ENCODE data around the gene WASL.
"Not testable (repeated sequence)": the region's sequence is repeated elsewhere in the genome, so short reads cannot be mapped to it uniquely, and the experiment has no call there.

The WASL gene

DNA sequence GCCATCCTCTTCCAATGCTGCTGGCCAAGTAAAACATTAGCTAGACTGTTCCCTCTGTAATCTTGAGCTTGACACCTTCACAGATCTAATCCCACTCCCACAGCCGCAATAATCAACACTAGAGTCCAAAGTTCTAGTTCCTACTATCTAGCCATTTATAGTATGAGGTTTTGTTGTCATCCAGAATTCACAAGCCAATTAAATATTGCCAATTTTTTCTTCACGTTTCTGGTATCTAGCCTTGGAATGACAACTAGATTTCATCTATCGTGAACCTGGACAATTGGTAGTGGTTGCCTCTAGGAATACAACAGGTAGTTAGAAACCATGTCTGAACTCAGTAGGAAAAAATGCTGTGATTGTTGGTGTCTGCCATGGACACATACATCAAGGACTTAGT lies 10.4 kb downstream of the WASL start:
- H3K4me3 ChIP-seq (ENCODE audit: low read length): no peak overlapping the region
- TF ChIP-seq, protein P1, sequence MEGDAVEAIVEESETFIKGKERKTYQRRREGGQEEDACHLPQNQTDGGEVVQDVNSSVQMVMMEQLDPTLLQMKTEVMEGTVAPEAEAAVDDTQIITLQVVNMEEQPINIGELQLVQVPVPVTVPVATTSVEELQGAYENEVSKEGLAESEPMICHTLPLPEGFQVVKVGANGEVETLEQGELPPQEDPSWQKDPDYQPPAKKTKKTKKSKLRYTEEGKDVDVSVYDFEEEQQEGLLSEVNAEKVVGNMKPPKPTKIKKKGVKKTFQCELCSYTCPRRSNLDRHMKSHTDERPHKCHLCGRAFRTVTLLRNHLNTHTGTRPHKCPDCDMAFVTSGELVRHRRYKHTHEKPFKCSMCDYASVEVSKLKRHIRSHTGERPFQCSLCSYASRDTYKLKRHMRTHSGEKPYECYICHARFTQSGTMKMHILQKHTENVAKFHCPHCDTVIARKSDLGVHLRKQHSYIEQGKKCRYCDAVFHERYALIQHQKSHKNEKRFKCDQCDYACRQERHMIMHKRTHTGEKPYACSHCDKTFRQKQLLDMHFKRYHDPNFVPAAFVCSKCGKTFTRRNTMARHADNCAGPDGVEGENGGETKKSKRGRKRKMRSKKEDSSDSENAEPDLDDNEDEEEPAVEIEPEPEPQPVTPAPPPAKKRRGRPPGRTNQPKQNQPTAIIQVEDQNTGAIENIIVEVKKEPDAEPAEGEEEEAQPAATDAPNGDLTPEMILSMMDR (conservative IDR thresholded peaks at IDR 0.05; ENCODE audit: low read depth, low read length): no peak
- DNase-seq (ENCODE audit: low read depth): no peak

DNA sequence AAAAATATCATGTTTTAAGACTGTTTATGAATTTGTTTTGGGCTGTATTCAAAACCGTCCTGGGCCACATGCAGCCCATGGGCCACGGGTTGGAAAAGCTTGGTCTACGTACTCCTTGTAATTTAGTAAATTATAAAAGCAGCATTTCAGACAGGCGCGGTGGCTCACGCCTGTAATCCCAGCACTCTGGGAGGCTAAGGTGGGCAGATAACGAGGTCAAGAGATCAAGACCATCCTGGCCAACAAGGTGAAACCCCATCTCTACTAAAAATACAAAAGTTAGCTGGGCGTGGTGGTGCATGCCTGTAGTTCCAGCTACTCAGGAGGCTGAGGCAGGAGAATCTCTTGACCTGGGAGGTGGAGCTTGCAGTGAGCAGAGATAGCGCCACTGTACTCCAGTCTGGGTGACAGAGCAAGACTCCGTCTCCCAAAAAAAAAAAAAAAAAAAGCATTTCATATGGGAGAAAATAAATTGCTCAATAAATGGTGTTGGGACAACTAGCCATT lies 11.6 kb downstream of the WASL start:
- DNase-seq (ENCODE audit: low read depth): not testable (repeated sequence)

DNA sequence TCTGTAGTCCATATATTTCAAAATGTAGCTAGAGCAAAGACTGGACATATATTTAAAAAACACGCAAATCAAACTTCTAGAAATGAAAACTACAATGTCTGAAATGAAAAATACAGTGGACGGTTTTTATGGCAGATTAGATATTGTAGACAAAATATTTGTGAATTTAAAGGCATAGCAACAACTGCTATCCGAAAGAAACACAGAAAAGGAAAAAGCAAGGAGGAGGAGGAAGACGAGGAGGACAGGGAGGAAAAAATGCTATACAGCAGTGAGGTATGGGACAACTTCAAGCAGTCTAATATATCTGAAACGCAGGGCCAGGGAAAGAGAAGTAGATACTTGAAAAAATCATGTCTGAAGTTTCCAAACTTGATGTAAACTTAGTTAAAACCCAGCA lies 13.3 kb downstream of the WASL start:
- TF ChIP-seq, protein P1 (conservative IDR thresholded peaks at IDR 0.05; ENCODE audit: low read depth, low read length): no peak
- DNase-seq (ENCODE audit: low read depth): no peak
- no peak overlapping the region for H3K4me3 ChIP-seq (ENCODE audit: low read length)

More for the DNA sequence above, 11.6 kb downstream of the WASL start:
- H3K4me3 ChIP-seq (ENCODE audit: low read length): not testable (repeated sequence)

DNA sequence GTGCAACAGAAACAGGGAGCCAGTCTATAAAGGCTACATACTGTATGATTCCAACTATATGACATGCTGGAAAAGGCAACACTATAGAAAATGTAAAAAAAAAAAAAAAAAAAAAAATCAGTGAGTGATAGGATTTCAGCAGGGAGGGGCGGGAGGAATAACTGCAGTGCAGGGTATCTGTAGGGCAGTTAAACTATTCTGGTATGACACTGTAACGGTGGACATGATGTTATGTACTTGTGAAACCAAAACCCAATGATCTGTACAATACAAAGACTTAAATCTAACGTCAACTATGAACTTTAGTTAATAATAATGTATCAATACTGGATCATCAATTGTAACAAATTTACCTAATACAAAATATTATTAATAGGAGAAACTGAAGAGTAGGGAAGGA lies 14.3 kb downstream of the WASL start:
- no peak overlapping the region for H3K4me3 ChIP-seq (ENCODE audit: low read length)
- DNase-seq (ENCODE audit: low read depth): no peak
- TF ChIP-seq, protein P1 (conservative IDR thresholded peaks at IDR 0.05; ENCODE audit: low read depth, low read length): no peak

DNA sequence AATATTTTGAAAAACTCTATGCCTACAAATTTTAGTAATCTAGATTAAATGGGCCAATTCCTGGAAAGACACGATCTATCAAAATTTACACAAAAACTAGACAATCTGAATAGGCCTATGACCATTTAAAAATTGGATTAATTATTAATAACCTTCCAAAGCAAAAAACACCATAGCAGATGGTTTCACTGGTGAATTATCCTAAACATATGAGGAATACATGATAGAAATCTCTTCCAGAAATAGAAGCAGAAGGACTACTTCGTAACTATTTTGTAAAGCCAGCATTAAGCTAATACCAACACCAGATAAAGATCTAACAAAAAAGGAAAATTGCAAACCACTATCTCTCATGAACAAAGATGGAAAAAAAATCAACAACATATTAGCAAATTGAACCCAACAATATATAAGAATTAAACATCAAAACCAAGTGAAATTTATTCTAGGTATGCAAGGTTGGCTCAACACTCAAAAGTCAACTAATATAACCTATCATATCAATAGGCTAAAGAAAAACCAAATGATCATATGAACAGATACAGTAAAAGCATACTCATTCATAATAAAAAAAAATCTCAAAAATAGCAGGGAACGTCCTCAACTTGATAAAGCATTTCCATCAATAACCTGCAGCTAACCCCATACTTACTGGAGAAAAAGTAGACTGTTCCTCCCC lies 16.3 kb downstream of the WASL start:
- H3K4me3 ChIP-seq (ENCODE audit: low read length): no peak overlapping the region
- TF ChIP-seq, protein P1 (conservative IDR thresholded peaks at IDR 0.05; ENCODE audit: low read depth, low read length): no peak
- DNase-seq (ENCODE audit: low read depth): no peak

DNA sequence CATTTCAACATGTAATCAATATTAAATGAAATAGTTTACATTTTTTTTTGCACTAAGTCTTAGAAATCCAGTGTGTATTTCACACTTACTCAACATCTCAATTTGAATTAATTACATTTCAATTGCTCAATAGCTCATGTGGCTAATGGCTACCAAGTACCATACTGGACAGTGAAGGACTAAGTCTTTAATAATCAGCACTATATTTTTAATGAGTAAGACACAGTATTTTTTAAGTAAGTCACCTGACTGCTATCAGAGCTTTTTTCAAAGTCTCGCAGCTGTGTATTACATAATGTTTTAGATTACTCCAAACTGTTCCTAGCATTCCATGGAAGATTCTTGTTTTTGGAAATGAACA lies 19.6 kb downstream of the WASL start:
- no peak for DNase-seq (ENCODE audit: low read depth)
- no peak overlapping the region for H3K4me3 ChIP-seq (ENCODE audit: low read length)
- TF ChIP-seq, protein P1 (conservative IDR thresholded peaks at IDR 0.05; ENCODE audit: low read depth, low read length): no peak

DNA sequence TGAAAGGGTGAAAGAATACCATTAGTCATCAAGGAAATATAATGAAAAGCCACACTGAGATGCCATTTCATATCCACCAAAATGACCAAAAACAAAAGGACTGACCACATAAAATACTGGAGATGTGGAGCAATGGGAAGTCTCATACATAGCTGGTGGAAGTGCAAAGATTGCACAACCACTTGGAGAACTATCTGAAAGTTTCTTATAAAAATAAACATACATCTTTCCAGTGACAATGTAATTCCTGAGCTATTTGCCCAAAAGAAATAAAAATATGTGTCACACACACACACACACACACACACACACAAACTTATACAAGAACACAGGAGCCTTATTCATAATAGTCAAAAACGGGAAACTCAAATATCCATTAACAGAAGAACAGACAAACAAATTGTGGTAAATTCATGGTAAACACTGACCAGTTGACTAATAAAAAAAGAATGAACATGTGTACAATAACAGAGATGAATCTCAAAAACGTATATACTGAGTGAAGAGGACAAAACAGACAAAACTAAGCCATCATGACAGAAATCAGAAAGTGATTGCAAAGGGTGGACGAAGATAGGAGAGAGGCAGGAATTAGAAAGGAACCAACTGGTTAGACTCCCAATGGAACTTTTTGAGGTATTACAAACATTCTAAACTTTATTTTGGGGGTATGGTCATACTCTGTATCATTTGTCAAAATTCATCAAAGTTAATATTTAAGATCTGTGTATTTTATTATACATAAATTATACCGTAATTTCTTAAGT lies 21.5 kb downstream of the WASL start:
- H3K4me3 ChIP-seq (ENCODE audit: low read length): no peak overlapping the region
- no peak for DNase-seq (ENCODE audit: low read depth)
- TF ChIP-seq, protein P1 (conservative IDR thresholded peaks at IDR 0.05; ENCODE audit: low read depth, low read length): no peak

All from retinal pigment epithelial cell (primary cell).